NCI-H2227 treated with DMSO at 0.1 percent for 48 hours (cell line): ENCODE measurements around the gene RASA2.
"Not testable (repeated sequence)": the region's sequence is repeated elsewhere in the genome, so short reads cannot be mapped to it uniquely, and the experiment has no call there.

Source experiments
- DNase-seq: peaks from one replicate; lab custom pipeline; 2025; lab: John Stamatoyannopoulos, UW

RASA2 gene

DNA sequence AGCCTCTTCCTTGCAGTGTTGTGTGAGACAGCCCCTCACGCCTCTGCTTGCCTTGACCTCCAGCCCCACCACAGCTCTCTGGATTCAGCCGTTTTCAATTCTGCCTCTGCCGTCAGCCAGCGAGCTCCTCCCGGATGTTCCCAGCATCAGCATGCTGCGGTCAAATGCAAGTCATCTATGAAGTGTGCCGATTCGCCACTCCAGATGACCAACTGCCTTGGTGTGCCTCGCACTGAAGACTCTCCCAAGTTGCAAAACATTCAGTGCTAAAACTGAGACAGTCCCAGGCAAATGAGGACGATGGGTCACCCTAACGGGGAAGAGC lies 30.6 kb upstream of the RASA2 start:
- DNase-seq, result no peak

DNA sequence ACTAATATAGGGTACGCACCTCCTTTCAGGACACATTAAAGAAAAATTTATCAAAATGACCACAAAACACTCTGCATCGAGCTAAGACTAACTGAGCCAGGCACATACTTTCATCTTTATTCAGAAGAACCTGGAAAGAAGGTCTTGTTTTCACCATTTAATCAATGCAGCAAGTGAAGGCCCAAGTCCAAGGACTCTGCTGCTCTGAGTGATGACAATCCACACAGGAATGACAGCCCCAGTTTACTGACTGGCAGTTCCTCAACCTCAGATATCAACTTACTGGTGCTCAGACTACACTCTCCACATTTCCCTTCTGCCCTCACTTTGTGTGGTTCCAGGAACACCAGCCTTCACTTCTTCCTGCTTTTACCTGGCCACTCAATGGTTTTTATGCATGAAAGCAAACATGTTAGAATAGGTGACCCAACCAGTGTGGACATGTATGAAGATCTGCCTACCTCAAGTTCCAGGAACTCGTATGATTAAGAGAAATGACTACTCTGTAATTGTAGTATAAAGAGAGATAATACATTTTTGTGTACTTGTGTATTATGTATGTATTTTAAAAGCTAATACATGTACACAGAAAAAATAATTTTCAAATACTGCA lies 29.1 kb upstream of the RASA2 start:
- no peak for DNase-seq

DNA sequence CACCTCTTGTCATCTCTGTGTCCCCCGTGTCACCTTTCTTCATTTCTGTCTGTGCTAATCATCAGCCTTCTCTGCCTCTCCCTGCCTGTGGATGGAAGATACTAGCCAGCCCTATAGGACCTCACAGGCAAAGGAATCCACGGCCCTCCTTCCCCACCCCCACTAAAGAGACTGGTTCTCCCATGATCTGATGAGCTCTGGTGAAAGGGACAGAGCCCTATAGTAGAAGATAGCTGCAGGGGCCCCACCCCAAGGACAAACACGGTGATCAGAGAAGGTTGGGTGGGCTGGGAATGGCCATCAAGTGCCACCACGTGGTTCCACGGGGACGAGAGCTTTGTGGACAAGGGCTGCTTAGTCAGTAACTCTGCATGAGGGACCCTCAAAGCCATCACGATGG lies 27.8 kb upstream of the RASA2 start:
- no peak for DNase-seq

DNA sequence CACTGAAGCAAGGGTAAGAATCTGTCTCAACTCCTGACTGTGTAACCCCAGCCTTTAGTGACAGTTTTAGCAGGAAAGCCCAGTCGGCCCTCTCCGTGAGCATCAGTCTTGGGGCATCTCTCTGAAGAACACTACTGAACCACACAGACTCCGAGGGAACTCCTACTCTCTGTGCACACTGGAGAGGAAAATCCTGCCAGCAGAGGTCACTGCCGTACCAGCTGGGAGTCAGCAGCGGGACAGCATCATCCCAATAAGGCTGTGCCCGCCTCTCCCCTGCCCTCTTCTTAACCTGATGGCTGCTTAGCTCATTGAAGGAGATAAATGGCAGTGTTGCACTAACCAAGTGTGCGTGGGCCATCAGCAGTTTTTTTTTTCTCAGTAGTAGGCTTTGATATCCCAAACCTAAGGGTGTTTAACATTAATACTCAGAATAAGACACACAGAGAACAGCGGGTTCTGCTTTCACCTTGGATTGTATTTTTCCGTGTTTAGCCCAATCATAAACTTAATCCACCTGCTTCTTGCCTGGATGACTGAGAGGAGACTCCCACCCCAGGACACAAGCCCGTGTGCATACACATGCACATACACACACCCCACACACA lies 26.6 kb upstream of the RASA2 start:
- DNase-seq, result peak; percentile 63

DNA sequence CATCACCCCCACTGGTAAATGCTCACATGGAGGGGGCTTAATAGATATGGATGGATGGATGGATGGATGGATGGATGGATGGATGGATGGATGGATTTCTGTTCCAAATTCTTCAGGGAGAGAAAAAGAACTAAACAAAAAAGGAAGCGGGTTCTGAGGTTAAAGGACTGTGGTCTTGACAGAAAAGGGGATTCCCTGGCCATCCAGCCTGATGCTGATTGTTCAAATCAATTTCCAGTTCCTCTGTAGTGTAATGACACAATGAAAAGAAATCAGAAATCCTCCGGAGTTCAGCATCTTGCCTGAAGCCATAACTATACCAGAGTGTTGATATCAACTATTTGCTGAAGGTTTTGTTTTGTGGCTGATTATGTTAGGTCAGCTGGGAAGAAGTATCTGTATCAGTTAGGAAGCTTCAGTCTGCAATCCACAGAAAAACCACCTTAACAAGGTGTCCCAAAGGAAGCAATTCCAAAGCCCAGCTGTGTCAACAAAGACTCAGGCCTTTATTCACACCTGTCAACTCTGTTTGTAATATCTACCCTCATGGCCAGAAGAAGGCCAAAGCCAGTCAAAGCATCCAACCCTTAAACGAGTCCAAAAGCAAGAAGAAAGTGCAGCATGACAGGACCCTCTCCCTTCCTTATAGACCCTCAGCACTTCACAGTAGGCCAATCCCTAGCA lies 24.5 kb upstream of the RASA2 start:
- no peak for DNase-seq

DNA sequence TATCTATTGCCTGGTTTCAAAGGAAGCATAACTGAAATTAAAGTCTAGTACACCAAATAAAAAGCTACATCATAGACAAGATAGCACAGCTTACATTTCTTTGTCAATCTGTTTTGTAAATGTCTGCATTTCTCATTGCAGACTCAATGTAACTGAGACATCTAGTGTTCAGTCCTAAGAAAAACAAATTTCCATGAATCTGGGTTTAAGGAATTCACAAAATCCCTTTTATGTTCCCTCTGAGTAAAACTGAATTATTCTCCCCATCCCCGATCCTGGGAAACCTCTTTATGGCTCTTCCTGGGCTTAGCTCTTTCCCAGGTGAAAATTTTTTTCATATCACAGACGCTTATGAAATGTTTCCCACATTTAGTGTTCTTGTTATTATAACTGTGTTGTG lies 21.6 kb upstream of the RASA2 start:
- no peak for DNase-seq

DNA sequence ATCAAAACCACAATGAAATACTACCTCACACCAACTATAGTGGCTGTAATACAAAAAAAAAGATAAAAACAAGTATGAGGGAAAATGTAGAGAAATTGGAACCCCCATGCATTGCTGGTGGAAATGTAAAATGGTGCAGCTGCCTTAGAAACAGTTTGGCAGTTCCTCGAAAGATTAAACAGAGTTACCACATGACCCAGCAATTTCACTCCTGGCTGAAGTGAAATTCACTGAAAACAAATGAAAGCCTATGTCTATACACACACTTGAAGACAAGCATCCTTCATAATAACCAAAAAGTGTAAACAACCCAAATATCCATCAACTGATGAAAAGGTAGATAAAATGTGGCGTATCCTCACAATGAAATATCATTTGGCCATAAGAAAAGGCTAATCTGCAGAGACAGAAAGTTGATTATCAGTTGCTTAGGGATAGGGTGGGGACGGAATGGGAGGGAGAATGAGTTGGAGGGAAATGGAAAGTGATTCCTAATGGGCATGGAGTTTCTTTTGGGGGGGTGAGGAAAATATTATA lies 20.1 kb upstream of the RASA2 start:
- DNase-seq, result no peak

DNA sequence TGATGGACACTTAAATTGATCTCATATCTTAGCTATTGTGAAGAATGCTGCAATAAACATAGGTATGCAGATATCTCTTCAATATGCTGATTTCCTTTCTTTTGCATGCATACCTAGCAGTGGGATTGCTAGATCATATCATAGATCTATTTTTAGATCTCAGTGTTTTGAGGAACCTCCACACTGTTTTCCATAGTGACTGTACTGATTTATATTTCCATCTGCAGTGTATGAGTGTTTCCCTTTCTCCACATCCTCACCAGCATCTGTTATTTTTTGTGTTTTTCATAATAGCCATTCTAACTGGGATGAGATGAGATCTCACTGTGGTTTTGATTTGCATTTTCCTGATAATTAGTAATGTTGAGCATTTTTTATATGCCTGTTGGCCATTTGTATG lies 17.1 kb upstream of the RASA2 start:
- DNase-seq, result no peak

DNA sequence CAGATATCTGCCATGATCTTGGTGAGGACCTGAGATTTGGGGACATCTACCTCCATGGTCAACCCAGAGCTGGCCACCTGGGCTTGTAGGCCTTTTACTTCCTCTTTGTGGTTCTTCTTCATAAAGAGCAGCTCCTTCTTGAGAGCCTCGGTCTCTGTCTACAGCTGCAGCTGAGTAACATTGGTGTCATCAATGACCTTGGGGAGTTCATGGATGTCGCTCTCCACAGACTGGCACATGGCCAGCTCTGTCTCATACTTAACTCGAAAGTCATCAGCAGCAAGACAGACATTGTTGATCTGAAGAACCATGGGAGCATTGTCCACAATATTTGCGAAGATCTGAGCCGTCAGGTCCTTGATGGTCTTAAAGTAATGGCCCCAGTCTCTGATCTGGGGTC lies 15.7 kb upstream of the RASA2 start:
- no peak for DNase-seq

DNA sequence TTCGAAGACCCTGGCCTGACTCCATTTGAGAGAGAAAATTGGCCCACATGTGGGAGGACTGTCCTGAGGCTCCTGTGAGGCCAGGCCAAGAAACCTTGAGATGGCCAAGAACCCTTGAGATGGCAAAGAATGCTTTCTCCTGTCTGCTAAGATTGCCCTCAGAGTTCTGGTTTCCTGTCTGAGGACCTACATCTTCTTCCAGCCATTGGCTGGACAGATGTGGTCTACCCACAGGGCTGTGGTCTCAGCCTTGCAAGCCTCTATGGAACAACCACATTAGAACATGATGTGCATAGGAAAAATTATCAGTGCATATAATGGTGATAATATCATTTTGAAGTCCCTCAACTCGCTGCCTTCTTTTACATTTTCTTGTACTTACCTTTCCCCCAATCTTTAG lies 10.8 kb upstream of the RASA2 start:
- DNase-seq, result no peak

DNA sequence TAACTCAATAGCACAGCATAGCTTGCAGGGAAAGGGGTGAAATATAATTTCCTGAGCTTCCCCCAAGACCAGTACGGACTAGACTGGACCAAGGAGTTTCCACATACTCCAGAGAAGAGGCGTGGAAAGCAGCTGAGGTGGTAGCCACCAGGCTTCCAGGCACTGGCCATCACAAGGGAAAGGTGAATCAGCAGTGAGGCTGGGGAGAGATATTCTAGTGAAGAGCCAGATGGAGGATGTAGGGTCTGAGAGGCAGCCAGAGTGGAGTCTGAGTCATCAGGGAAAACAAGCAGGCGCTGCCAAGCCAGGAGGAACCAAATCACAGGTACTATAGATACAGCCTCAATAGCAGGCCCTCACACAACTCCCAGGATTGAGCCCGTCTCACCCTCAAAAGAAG lies 9.6 kb upstream of the RASA2 start:
- no peak for DNase-seq

DNA sequence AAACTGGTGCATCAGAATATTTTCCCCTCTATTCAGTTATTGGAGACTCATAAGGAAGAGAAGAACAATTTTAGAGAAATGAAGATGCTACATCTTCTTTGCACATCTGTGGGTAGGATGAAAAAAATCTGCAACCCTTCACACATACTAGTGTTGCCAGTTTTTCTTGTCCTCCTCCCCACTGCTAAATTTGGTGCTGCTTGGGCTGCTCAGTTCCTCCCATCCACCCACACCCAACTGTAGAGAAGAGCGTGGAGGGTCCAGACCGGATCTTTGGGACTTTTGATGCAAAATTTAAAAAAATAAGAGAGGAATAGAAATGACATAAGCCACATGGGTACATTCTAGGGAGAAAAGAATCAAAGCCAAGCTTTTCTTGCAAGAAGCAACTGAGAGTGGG lies 8.7 kb upstream of the RASA2 start:
- no peak for DNase-seq

DNA sequence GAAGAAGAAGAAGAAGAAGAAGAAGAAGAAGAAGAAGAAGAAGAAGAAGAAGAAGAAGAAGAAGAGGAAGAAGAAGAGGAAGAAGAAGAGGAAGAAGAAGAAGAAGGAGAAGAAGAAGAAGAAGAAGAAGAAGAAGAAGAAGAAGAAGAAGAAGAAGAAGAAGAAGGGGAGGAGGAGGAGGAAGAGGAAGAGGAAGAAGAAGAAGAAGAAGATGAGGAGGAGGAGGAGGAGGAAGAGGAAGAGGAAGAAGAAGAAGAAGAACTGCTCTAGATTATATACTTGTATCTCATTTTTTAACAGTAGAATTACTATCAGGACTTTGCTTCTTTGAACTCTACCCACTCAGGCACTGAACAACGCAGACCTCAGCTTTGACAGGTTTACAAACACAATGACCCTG lies 8.0 kb upstream of the RASA2 start:
- DNase-seq, result not testable (repeated sequence)

DNA sequence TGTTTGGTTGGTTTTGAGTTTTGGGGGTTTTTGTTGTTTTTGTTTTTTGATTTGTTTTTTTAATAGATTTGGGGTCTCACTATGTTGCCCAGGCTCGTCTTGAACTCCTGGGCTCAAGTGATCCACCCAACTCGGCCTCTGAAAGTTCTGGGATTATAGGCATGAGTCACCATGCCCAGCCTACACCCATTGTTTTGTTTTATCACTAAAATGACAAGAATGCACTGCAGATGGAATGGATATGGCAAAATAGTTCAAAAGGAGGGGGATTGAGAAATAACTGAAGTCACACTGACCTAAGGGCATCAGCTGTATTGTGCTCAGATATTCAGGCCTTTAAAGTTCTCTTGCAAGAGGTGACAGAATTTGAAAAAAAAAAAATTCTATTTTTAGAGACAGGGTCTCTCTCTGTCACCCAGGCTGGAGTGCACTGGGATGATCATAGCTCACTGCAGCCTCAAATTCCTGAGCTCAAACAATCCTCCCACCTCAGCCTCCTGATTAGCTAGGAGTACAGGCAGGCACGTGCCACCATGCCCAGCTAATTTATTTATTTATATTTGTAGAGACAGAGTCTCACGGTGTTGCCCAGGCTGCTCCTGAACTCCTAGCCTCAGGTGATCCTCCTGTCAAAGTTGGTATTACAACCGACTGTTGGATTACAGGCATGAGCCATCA lies 4.4 kb upstream of the RASA2 start:
- DNase-seq, result no peak

DNA sequence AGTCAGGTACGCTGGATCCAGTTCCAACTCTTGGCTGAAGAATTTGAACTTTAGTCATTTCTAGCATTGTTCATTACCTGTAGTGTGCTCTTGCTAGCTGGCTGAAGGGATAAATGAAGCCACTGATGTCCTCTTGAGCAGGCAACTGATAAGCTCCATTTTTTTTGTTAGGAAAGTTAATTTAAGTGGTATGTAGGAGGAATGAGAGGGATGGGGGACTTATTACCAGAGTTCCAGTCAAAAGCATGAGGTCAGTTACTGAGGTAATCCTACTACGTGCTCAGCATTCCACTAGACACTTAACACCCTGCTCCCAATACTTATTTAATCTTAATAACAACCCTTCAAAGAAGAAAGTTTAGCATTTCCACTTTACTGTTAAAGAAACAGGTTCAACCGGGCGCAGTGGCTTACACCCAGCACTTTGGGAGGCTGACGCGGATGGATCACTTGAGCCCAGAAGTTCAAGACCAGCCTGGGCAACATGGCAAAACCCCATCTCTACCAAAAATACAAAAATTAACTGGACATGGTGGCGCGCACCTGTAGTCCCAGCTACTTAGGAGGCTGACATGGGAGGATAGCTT lies 2.0 kb upstream of the RASA2 start:
- DNase-seq, result no peak

DNA sequence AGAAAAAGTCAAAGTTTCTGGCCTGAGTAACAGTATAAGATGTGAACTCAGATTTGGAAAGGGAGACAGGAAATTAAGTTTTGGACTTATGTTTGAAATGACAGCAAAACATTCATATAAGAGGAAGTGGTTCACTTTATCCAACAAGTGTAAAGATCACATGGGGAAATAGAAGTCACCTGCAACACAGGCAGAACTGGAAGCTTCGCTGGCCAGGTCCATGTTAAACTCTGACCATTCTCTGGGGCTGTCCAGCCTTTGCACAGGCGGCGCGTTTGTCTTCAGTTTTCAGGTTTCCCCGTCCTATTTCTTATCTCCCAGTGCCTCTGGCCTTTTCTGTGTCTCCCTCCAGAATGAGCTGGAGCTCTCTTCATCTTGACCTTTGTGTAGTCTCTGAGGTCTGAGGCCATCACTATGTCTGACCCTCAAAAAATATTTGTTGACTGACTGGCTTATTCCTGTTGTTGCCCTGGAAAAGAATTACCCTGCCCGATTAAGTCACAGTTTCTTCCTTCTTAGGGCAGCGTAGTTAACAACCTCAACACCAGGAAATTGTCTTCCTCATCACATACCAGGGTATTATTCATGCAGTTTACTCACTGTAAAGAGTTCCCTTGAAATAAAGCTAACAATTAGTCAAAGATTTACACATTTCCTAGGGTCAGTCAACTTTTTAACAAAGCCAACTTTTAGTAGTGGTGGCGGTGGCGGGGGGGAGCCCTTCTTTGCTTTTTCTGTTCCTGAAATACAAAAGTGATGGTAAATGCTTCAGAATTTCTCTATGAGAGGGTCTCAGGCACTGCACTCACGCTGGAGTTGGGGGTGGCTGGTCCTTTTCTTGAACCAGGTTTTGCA lies 959 bp upstream of the RASA2 start:
- no peak for DNase-seq

DNA sequence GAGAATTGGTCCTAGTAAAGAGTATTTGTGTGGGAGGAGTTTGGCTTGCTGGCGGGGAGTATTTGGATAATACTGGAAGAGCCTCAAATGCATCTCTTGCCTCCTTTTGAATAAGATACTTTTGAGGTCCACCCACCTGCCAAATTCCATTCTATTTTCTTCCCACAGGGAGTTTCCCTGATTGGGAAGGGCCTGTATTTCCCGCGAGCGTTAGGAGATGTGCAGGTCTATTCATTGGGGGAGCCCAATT lies 406 bp upstream of the RASA2 start:
- no peak for DNase-seq

DNA sequence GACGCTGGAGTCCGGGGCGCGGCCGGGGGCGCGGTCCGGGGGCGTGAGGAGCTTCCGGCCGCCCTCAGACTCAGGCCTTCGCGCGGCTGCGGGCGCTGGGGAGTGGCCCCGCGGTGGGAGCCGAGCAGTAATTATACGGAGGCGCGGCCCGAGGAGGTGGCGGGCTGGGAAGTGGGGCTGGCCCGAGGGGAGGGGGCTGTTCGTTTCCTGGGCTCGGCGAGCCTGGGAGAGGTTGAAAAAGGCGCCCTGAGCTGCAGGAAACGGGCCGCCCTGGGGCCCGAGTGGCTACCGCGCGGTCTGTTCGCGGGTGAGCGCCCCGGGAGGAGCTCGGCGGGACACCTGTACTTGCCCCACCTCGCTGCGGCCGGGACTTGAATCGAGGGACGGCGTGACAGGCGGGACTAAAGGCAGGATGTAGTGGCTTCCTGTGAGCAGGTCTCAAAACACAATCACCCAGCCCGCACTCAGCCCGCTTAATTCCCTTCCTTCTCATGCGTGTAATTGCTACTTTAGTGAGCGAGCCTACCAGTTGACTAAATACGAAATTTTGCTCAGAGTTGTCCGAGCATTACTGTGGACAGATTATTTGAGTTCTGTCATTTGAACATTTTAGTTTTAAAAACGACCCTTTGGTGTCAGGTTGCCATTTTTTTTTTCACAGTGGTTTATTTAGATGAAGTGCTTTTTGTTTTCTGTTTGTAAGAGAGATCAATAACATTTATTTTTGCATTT lies 860 bp downstream of the RASA2 start:
- DNase-seq, result peak; percentile 67

DNA sequence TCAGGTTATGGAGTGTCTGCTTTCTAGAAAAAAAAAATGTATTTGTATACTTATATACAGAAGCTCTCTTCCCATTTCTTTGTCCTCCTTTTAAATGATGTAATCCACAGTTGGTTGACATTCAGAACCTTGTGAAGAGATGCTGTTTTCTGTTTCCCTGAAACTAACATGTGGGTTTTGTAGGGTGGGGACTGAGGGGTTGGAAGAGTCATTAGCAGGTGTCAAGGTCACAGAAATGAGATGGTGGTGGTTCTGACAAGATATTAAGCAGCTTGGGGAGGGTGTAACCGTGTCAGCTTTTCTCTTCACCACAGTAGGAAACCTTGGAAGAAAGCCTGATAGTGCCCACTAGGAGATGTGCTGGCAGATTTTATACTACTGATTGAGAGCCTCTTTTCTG lies 2.4 kb downstream of the RASA2 start:
- DNase-seq, result no peak

DNA sequence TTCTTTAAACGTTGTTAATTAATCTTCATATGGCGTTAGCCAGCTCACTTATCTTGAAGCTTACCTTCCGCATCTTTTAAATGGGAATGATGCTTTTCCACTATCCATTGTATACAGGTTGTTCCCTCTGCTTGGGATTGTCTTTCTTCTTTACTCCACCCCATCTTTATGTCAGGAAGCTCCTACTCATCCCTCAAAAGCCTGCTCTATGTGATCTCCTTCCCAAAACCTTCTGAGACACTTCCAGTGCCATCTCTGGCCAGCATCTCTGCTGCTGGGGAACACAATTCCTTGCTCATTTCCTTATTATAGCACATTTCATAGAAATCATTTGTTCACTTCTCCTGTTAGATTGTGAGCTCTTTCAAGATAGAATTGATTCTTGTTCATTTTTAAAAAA lies 4.3 kb downstream of the RASA2 start:
- DNase-seq, result no peak

DNA sequence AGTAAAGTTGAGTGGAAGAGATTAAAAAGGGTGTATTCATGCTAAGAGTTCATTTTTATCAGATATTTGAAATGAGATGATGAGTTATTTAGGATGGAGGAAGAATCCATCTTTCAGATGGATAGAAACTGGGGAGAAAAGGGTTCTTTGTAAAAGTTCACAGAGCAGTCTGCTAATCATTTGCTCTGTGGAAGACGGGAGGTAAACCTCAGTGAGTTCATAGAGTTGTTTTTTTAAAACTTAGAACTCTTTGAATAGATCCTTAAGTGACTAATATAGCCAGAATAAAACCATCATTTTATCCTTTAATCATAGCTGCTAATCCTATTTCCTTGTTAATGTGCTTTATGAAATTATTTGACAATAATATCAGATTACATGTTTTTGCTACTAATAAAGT lies 5.1 kb downstream of the RASA2 start:
- DNase-seq, result no peak
